Measurements from ENCODE around the gene ZYG11B.
"Not testable (repeated sequence)": the region's sequence is repeated elsewhere in the genome, so short reads cannot be mapped to it uniquely, and the experiment has no call there.

DNA sequence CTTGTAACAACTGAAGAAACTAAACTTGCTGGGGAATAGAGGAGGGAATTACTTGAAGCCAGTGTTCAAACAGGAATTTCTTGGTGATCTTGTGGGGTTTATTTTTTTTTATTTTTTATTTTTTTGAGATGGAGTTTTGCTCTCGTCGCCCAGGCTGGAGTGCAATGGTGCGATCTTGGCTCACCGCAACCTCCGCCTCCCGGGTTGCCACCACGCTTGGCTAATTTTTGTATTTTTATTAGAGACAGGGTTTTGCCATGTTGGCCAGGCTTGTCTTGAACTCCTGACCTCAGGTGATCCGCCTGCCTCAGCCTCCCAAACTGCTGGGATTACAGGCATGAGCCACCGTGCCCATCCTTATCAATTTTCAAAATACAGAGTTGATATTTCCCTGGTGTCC is 23.2 kb downstream of the ZYG11B start:
- TF ChIP-seq, protein P1, sequence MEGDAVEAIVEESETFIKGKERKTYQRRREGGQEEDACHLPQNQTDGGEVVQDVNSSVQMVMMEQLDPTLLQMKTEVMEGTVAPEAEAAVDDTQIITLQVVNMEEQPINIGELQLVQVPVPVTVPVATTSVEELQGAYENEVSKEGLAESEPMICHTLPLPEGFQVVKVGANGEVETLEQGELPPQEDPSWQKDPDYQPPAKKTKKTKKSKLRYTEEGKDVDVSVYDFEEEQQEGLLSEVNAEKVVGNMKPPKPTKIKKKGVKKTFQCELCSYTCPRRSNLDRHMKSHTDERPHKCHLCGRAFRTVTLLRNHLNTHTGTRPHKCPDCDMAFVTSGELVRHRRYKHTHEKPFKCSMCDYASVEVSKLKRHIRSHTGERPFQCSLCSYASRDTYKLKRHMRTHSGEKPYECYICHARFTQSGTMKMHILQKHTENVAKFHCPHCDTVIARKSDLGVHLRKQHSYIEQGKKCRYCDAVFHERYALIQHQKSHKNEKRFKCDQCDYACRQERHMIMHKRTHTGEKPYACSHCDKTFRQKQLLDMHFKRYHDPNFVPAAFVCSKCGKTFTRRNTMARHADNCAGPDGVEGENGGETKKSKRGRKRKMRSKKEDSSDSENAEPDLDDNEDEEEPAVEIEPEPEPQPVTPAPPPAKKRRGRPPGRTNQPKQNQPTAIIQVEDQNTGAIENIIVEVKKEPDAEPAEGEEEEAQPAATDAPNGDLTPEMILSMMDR (optimal IDR thresholded peaks at IDR 0.05 in 1 of 3, IDR thresholded peaks at IDR 0.05 in 1 of 3, conservative IDR thresholded peaks at IDR 0.05 in 1 of 3; ENCODE audit: extremely low read depth in 1 of 3, insufficient read depth in 2 of 3, low read length in 3 of 3), result not testable (repeated sequence)
- TF ChIP-seq EZH2 (IDR thresholded peaks at IDR 0.05; ENCODE audit: low read length), result not testable (repeated sequence)

Measured in keratinocyte (primary cell).